ENCODE data around the gene CASK.
"Not testable (repeated sequence)": the region's sequence is repeated elsewhere in the genome, so short reads cannot be mapped to it uniquely, and the experiment has no call there.

CASK gene

GRCh38 chrX:41518841-41519220, 404.5 kb downstream of the CASK start:
- DNase-seq = no peak

GRCh38 chrX:41518127-41518840, 405.1 kb downstream of the CASK start:
- DNase-seq = no peak

DNA sequence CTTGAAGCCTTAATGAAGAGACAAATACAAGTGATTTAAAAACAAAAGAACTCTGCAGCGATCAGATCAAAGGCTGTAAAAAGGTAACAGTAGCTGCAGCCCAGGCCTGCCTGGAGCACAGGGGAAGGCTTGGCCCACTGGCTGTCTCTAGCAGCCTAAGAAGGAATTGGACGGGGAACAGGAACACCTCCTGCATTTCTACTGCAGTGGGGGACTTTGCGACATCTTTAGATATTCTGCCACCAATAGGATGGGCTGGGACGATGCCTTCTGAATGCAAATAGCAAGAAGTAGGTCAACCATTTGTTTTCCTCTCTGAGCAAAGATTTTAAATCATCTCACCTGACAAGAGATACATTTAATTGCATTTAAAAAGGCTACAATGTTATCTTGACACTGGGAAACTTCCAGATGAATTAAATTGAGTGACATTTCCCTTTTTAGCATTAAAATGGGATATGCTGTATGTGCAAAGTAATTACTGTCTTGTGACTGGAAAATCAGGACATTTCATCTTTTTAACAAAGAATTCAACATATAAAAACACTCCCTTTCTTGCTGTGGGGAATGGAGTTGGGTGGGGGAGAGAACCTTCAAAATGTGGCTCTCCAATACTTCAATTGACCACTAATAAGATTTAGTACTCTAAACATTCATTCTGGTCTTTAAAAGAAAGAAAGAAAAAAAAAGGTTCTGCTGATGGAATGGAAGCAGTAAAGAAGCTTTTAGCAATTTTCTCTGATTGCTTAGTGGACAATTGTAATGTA, 406.2 kb downstream of the CASK start:
- DNase-seq = peak in 17 of 58 donors; percentile 0 to 45 (median 12)

GRCh38 chrX:41516456-41516855, 406.9 kb downstream of the CASK start:
- DNase-seq = no peak

GRCh38 chrX:41515376-41515775, 408.0 kb downstream of the CASK start:
- DNase-seq = no peak

- peak in 1 of 58 donors; percentile 5 for DNase-seq
Observed at GRCh38 chrX:41514179-41514578, 409.2 kb downstream of the CASK start.

DNA sequence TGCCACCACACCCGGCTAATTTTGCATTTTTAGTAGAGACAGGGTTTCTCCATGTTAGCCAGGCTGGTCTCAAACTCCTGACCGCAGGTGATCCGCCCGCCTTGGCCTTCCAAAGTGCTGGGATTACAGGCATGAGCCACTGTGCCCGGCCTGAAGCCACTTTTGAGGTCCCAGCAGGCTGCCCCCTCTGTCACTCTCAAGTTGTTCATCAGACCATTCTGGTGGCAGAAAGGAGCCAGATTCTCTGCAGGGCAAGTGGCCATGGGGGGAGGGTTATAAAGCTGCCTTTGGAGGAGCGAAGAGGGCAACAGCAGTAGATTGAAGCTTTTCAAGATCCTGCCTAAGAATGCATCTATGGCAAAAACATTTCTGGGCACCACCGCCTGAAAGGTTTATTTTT, 410.5 kb downstream of the CASK start:
- DNase-seq = not testable (repeated sequence)

DNA sequence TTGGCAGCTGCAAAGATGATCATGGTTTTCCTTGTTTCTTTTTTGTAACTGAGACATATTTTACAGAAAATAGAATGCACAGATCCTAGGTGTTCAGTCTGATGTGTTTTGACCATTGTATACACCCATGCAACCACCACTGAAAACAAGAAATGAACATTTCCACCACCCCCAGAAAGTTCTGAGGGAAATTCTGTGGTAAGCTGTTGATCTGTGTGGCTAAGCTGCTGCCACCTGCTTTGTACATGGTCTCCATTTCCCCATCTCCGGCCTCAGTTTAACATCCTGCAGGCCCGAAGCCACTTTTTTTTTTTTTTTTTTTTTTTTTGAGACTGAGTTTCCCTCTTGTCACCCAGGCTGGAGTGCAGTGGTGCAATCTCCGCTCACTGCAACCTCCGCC, 411.0 kb downstream of the CASK start:
- no peak for DNase-seq

GRCh38 chrX:41507919-41508318, 415.4 kb downstream of the CASK start:
- DNase-seq = no peak

- no peak for DNase-seq
Observed at GRCh38 chrX:41502004-41502403, 421.4 kb downstream of the CASK start.

- DNase-seq = no peak
Observed at GRCh38 chrX:41499984-41500383, 423.4 kb downstream of the CASK start.

DNA sequence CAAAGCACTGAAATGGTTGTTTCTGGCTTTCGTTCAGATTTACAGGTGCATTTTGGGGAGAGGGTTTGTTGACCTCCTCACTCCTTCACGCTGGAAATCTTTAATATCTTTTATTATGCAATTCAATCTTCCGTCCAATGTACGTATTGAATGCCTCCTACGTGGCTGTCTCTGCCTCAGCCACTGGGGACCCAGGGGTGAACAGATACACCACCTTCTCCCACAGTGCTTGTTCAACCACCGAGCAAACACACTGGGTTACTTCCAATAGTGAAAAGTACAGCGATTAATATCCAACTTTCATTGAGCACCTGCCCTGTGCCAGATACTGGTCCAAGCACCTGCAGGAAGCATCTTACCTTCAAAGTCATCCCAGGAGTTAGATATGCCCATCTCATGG, 424.2 kb downstream of the CASK start:
- DNase-seq = no peak

GRCh38 chrX:41491267-41492004, 431.9 kb downstream of the CASK start:
- DNase-seq = peak in 4 of 58 donors; percentile 1 to 23 (median 4)

DNA sequence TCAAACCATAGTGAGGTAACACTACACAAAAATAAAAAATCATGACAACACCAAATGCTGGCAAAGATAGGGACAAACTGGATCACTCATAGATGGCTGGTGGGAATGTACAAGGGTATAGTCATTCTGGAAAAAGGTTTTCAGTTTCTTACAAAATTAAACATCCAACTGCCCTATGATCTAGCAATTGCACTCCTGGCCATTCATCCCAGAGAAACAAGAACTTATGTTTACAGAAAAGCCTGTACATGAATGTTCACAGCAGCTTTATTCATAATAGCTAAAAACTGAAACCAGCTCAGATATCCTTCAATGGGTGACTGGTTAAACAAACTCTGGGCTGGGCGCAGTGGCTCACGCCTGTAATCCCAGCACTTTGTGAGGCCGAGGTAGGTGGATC, 432.9 kb downstream of the CASK start:
- DNase-seq = no peak

- no peak for DNase-seq
Observed at GRCh38 chrX:41482154-41482850, 441.1 kb downstream of the CASK start.

DNA sequence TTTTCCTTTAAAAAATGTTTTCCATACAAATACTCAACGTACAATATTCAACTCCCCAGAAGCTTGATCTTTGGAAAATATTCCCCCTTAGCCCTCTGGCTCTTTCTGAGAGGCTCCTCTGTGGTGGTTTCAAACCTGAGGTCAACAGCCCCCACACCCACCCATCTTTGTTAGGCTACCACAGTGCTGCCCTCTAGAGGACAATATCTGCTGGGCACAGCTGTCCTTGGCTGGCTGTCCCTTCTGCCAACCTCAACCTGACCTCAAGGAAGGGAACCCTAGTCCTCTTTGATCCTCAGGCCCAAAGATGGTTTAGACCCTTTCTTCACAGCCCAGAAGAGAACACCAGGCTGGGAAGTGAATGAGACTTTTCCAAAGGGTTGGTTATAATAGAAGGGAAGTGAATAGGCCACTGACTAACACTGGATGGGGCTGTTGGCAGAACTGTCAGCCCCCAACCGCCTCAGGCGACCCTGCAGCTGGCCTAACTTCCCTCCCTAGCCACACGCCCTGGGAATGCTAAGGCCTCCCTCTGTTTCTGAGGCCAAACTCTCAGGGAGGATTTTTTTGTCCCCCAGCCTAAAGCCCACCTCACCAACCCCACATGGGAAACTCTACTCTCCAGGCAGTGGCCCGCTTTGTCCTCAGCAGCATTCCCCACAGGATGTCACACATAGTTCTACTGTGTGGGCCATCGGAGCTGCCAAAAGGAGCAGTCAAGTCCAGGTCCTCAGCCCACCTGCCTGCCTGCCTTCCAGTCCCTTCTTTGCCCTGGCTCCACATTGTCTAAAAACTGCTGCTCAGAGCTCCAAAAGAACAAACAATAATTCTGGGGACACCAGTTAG, 441.9 kb downstream of the CASK start:
- no peak for DNase-seq

GRCh38 chrX:41480508-41481260, 442.7 kb downstream of the CASK start:
- no peak for DNase-seq

DNA sequence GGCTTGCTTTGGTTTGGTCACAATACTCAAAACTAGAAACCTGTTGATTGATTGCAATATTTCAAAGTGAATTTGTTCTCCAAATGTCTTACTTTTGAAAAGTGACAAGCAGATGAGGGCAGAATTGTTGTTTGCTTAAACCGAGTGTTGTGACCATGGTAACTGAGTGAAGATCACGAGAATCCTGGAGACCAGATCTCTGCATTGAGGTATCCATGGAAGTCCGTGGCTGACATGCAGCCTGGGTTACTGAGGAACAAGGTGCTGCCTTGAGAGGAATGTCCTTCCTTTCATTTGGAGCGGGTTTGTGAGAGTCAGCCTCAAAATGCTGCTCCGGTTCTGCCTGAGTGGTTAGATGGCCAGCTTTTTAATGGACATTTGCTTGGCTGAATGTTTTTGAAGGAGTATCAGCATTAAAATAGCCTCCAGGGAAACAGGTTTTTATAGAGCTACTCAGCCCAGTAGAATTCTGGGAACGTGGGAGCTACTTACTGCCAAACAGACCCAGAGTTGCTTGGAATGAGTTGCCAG, 444.9 kb downstream of the CASK start:
- DNase-seq = peak in 36 of 58 donors; percentile 1 to 71 (median 24)

- DNase-seq = peak in 11 of 58 donors; percentile 0 to 53 (median 7)
Observed at GRCh38 chrX:41475591-41476241, 447.6 kb downstream of the CASK start.

All from anterior cingulate cortex (tissue), 58 donors.